Astrocyte (in vitro differentiated cells and primary cell): ENCODE data around the gene EPHB2. TPM values are rescaled to one million over a fixed set of nuclear protein-coding genes. Genes with fewer than 3 reads are reported as not detected.
A peak's percentile ranks its signal among the peaks of the same experiment; 100 is the strongest.

Source experiments
- DNase-seq: peaks from one replicate; pipeline ENCODE4 v3.0.0-alpha.2; 2010; ENCODE audit warnings: low read depth
- FAIRE-seq: peaks from 2 replicates; lab custom pipeline; 2011; peaks lifted over from hg19 to GRCh38; lab: Jason Lieb, UNC
- H2AFZ ChIP-seq: 2 replicates; pipeline ENCODE4 v1.6.0; 2012; ENCODE audit warnings: low read depth, low read length, inconsistent platforms
- H3K27ac ChIP-seq: 2 replicates; pipeline ENCODE4 v1.5.1; 2011; ENCODE audit warnings: low read depth, low read length, inconsistent platforms
- H3K27me3 ChIP-seq: 2 replicates; pipeline ENCODE4 v1.6.0; 2011; ENCODE audit warnings: low read length, inconsistent platforms; ENCODE audit not compliant: insufficient read depth
- H3K36me3 ChIP-seq: 2 replicates; pipeline ENCODE4 v1.5.1; 2011; ENCODE audit warnings: low read length, inconsistent platforms; ENCODE audit not compliant: insufficient read depth
- H3K4me1 ChIP-seq: 2 replicates; pipeline ENCODE4 v1.5.1; 2011; ENCODE audit warnings: low read length, inconsistent platforms; ENCODE audit not compliant: insufficient read depth
- H3K4me2 ChIP-seq: 2 replicates; pipeline ENCODE4 v1.6.0; 2012; ENCODE audit warnings: low read length, inconsistent platforms
- H3K4me3 ChIP-seq: 2 replicates; pipeline ENCODE4 v1.5.1; 2011; ENCODE audit warnings: low read depth, mild to moderate bottlenecking, low read length, inconsistent platforms; ENCODE audit not compliant: insufficient read depth
- H3K79me2 ChIP-seq: 2 replicates; pipeline ENCODE4 v1.6.0; 2012; ENCODE audit warnings: mild to moderate bottlenecking, low read length, inconsistent platforms; ENCODE audit not compliant: insufficient read depth
- H3K9ac ChIP-seq: 2 replicates; pipeline ENCODE4 v1.6.0; 2012; ENCODE audit warnings: mild to moderate bottlenecking, low read length, inconsistent platforms
- H3K9me3 ChIP-seq: 2 replicates; pipeline ENCODE4 v1.5.1; 2012; ENCODE audit warnings: low read depth, mild to moderate bottlenecking, low read length, inconsistent platforms; ENCODE audit not compliant: insufficient read depth
- H4K20me1 ChIP-seq: 2 replicates; pipeline ENCODE4 v1.6.0; 2012; ENCODE audit warnings: low read length, inconsistent platforms; ENCODE audit not compliant: insufficient read depth
- H3K27ac Mint-ChIP-seq: one replicate; pipeline ENCODE4 v1.8.0; 2021; ENCODE audit warnings: mild to moderate bottlenecking, mixed read lengths; ENCODE audit not compliant: unreplicated experiment
- H3K27me3 Mint-ChIP-seq: one replicate; pipeline ENCODE4 v1.8.0; 2021; ENCODE audit warnings: low read depth, mixed read lengths; ENCODE audit not compliant: unreplicated experiment
- H3K36me3 Mint-ChIP-seq: one replicate; pipeline ENCODE4 v1.8.0; 2021; ENCODE audit warnings: low read depth, mixed read lengths; ENCODE audit not compliant: unreplicated experiment
- H3K4me1 Mint-ChIP-seq: one replicate; pipeline ENCODE4 v1.8.0; 2021; ENCODE audit warnings: low read depth, mixed read lengths; ENCODE audit not compliant: unreplicated experiment
- H3K4me3 Mint-ChIP-seq: one replicate; pipeline ENCODE4 v1.8.0; 2021; ENCODE audit warnings: mild to moderate bottlenecking, moderate library complexity, mixed read lengths; ENCODE audit not compliant: unreplicated experiment
- H3K9me3 Mint-ChIP-seq: one replicate; pipeline ENCODE4 v1.8.0; 2021; ENCODE audit warnings: mild to moderate bottlenecking, mixed read lengths; ENCODE audit not compliant: unreplicated experiment
- EZH2 ChIP-seq: IDR thresholded peaks from 2 replicates; pipeline ENCODE4 v1.6.1; 2012; ENCODE audit warnings: mild to moderate bottlenecking, low read length, inconsistent platforms; ENCODE audit not compliant: insufficient read depth
- total RNA-seq: library from RNA; stranded (reverse); gene quantifications from 2 replicates; pipeline ENCODE4 v1.2.1, GENCODE V29; 2021
- TF ChIP-seq, protein P1 (sequence below): IDR thresholded peaks from 2 replicates; pipeline ENCODE4 v1.5.1; 2011; ENCODE audit warnings: low read depth, mild to moderate bottlenecking, inconsistent platforms, low read length, moderate library complexity; ENCODE audit not compliant: insufficient read depth

The EPHB2 gene
- total RNA-seq, 1 donor from 2014 or later, result 8.4 TPM

DNA sequence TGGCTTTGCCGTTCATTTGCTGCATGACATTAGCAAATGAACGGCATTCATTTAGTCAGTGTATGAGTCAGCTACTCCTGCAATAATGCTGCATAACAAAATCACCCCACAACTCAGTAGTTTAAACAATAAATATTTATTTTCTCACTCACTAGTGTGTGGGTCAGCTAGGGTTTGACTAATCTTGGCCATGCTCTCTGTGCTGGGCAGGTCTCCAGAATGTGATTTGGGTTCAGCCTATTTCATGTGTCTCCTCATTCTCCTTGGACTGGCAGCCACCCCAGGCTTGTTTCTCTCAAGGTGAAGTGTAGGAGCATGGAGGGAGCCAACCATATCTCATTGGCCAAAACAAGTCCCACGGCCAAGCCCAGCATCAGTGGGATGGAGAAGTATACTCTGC is 157.7 kb downstream of the EPHB2 start:
- H3K4me1 ChIP-seq, result peaks cover 12% of the 10 kb centered on the region
- no peak overlapping the region for H3K4me2 ChIP-seq
- no peak overlapping the region for H3K4me3 Mint-ChIP-seq
- H2AFZ ChIP-seq, result no peak overlapping the region
- peaks cover 24% of the 10 kb centered on the region for H3K36me3 ChIP-seq
- H3K27me3 ChIP-seq, result no peaks in the 10 kb centered on the region
- no peaks in the 10 kb centered on the region for H3K79me2 ChIP-seq
- no peak overlapping the region for H3K9ac ChIP-seq
- H3K27ac Mint-ChIP-seq, result no peak overlapping the region
- no peak overlapping the region for H3K4me3 ChIP-seq
- peaks cover 19% of the 10 kb centered on the region for H3K36me3 Mint-ChIP-seq
- FAIRE-seq, result no peak
- H3K27me3 Mint-ChIP-seq, result peaks cover 37% of the 10 kb centered on the region
- TF ChIP-seq, protein P1, sequence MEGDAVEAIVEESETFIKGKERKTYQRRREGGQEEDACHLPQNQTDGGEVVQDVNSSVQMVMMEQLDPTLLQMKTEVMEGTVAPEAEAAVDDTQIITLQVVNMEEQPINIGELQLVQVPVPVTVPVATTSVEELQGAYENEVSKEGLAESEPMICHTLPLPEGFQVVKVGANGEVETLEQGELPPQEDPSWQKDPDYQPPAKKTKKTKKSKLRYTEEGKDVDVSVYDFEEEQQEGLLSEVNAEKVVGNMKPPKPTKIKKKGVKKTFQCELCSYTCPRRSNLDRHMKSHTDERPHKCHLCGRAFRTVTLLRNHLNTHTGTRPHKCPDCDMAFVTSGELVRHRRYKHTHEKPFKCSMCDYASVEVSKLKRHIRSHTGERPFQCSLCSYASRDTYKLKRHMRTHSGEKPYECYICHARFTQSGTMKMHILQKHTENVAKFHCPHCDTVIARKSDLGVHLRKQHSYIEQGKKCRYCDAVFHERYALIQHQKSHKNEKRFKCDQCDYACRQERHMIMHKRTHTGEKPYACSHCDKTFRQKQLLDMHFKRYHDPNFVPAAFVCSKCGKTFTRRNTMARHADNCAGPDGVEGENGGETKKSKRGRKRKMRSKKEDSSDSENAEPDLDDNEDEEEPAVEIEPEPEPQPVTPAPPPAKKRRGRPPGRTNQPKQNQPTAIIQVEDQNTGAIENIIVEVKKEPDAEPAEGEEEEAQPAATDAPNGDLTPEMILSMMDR, result no peak
- TF ChIP-seq EZH2, result no peak
- peaks cover 4% of the 10 kb centered on the region for H3K4me1 Mint-ChIP-seq
- H3K9me3 ChIP-seq, result peaks cover 7% of the 10 kb centered on the region
- H4K20me1 ChIP-seq, result peaks cover 35% of the 10 kb centered on the region
- H3K27ac ChIP-seq, result no peak overlapping the region
- H3K9me3 Mint-ChIP-seq, result peaks cover 9% of the 10 kb centered on the region
- DNase-seq, result no peak

DNA sequence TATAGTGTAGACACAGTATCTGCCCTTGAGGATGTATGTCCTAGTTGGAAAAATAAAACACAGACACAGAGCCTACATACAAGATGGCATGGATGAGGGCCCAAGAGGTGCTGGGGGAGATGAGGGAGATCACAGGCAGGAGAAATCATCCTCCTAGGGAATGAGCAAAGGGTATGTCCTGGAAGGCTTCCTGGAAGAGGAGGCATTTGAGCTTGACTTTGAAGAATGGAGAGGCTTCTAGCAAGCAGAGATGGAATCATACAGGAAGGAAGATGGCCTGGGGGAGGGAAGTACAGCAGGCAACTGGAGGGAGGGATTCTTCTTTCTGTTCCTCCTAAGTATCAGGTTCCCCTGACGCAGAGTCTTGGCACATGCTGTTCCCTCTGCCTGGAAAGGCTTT is 158.7 kb downstream of the EPHB2 start:
- Histone ChIP-seq H3K27ac (no peak overlapping the region), H3K9me3 (peaks cover 7% of the 10 kb centered on the region), H3K79me2 (no peaks in the 10 kb centered on the region), H2AFZ (no peak overlapping the region), H3K27me3 (no peaks in the 10 kb centered on the region), H3K9ac (no peak overlapping the region), H3K4me2 (no peak overlapping the region), H4K20me1 (peaks cover 35% of the 10 kb centered on the region), H3K4me1 (peaks cover 12% of the 10 kb centered on the region), H3K36me3 (peaks cover 24% of the 10 kb centered on the region), H3K4me3 (no peak overlapping the region)
- peaks cover 45% of the 10 kb centered on the region for H3K27me3 Mint-ChIP-seq
- H3K4me3 Mint-ChIP-seq, result no peak overlapping the region
- peaks cover 4% of the 10 kb centered on the region for H3K4me1 Mint-ChIP-seq
- FAIRE-seq (no peak), DNase-seq (no peak)
- peaks cover 19% of the 10 kb centered on the region for H3K36me3 Mint-ChIP-seq
- TF ChIP-seq, protein P1, result no peak
- TF ChIP-seq EZH2, result no peak
- no peak overlapping the region for H3K27ac Mint-ChIP-seq
- peaks cover 9% of the 10 kb centered on the region for H3K9me3 Mint-ChIP-seq

DNA sequence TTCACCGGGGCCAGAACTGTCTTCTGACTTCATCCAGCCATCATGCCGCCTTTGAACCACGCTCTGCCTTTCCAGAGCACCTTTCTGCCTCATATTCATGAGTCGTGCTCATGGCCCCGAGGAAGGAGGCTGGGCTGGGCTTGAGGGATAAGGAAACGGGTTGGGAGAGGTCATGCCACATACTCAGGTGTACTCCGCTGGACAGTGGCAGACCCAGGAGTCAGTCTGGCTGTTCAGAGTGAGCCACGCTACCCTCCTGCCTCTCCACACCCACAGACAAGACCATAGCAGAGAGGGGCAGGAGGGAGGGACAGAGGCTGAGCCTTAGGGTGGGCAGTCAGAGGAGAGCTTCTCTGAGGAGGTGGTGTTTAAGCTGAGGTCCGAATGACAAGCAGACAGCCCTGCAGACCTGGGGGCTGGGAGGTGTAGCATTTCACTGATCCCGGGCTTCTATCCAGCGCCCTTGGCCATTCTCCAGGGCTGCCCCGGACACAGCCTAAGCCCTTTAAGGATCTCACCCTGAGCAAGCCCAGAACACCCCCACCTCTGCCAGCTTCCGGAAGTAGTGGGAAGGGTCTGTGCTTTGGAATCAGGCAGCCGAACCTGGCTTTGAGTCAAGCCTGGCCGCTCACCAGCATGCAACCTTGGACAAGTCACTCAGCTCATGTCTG is 159.7 kb downstream of the EPHB2 start:
- Mint-ChIP-seq H3K9me3 (peaks cover 9% of the 10 kb centered on the region), H3K4me3 (no peak overlapping the region), H3K27me3 (peaks cover 39% of the 10 kb centered on the region), H3K4me1 (peaks cover 4% of the 10 kb centered on the region), H3K36me3 (peaks cover 19% of the 10 kb centered on the region), H3K27ac (no peak overlapping the region)
- Histone ChIP-seq H3K27me3 (no peaks in the 10 kb centered on the region), H3K36me3 (peaks cover 19% of the 10 kb centered on the region), H3K9me3 (peaks cover 7% of the 10 kb centered on the region), H3K9ac (no peak overlapping the region), H3K79me2 (no peaks in the 10 kb centered on the region), H3K4me2 (peak overlapping the region; percentile 49), H3K4me1 (peaks cover 12% of the 10 kb centered on the region), H2AFZ (peak overlapping the region; percentile 39), H3K27ac (no peak overlapping the region), H4K20me1 (peaks cover 35% of the 10 kb centered on the region), H3K4me3 (no peak overlapping the region)
- FAIRE-seq (no peak), DNase-seq (peak; percentile 41)
- no peak for TF ChIP-seq EZH2
- TF ChIP-seq, protein P1, result no peak
